Lung (tissue), 13 donors: ENCODE data around the gene MND1. TPM values are rescaled to one million over a fixed set of nuclear protein-coding genes. Genes with fewer than 3 reads are reported as not detected.
"Not testable (repeated sequence)": the region's sequence is repeated elsewhere in the genome, so short reads cannot be mapped to it uniquely, and the experiment has no call there.

Source experiments
- ATAC-seq: fragments of 200-7000 bp; cut with Tn5 transposase; one replicate; pipeline ENCODE4 v1.9.1; 2020; ENCODE audit warnings: moderate number of reproducible peaks; ENCODE audit not compliant: insufficient read depth, low FRiP score
- DNase-seq, 3 donors: peaks; one replicate each; pipeline ENCODE4 v3.0.0-alpha.2; 2013 to 2017
- H3K27ac ChIP-seq, 2 donors: one replicate each; pipeline ENCODE4 v1.5.1; 2013; ENCODE audit warnings: mild to moderate bottlenecking in 2 of 2, moderate library complexity in 2 of 2, control low read depth in 1 of 2, inconsistent platforms in 1 of 2, low read depth in 1 of 2, low read length in 1 of 2
- H3K27me3 ChIP-seq, 3 donors: one replicate each; pipeline ENCODE4 v1.5.1; 2013; ENCODE audit warnings: low read length in 2 of 3; ENCODE audit not compliant: control insufficient read depth in 3 of 3, insufficient read depth in 3 of 3
- H3K36me3 ChIP-seq, 4 donors: one replicate each; pipeline ENCODE4 v1.5.1; 2013; ENCODE audit warnings: low read length in 4 of 4, mild to moderate bottlenecking in 1 of 4, moderate library complexity in 1 of 4; ENCODE audit not compliant: control insufficient read depth in 4 of 4, insufficient read depth in 4 of 4
- H3K4me1 ChIP-seq, 5 donors: one replicate each; pipeline ENCODE4 v1.5.1; 2013; ENCODE audit warnings: low read length in 5 of 5, mild to moderate bottlenecking in 2 of 5, moderate library complexity in 1 of 5; ENCODE audit not compliant: control insufficient read depth in 5 of 5, insufficient read depth in 5 of 5
- H3K4me3 ChIP-seq: one replicate; pipeline ENCODE4 v1.5.1; 2013; ENCODE audit warnings: mild to moderate bottlenecking, control low read depth, moderate library complexity
- H3K9ac ChIP-seq, 2 donors: one replicate each; pipeline ENCODE4 v1.5.1; 2013; ENCODE audit warnings: low read length in 2 of 2, control low read depth in 1 of 2; ENCODE audit not compliant: insufficient read depth in 1 of 2
- H3K9me3 ChIP-seq, 4 donors: one replicate each; pipeline ENCODE4 v1.5.1; 2013; ENCODE audit warnings: low read length in 3 of 4, mild to moderate bottlenecking in 1 of 4, moderate library complexity in 1 of 4; ENCODE audit not compliant: control insufficient read depth in 4 of 4, insufficient read depth in 3 of 4
- WGBS, 2 donors: extraction: QIAGEN DNeasy Blood & Tissue Kit; methylation state at CpG; one replicate each; pipeline ENCODE4 v1.1.7; 2013; 5-methylcytosine and 5-hydroxymethylcytosine counted together
- polyA plus RNA-seq, 2 donors: library from polyadenylated mRNA; stranded (reverse); fragments of 200-250 nt; gene quantifications; one replicate each; pipeline ENCODE4 v1.2.1, GENCODE V29; 2013
- small RNA-seq: library from RNA; depleted of rRNA; stranded (forward); fragments of <200 nt; gene quantifications from one replicate; pipeline ENCODE3, GENCODE V24; 2014; ENCODE audit warnings: low replicate concordance
- total RNA-seq, 2 donors: library from RNA; depleted of rRNA in 1 of 2; stranded (reverse); fragments of >200 nt in 1 of 2; gene quantifications; one replicate each; pipeline ENCODE4 v1.2.1, GENCODE V29; 2014 to 2021
- TF ChIP-seq, protein P1 (sequence below): IDR thresholded peaks from 2 replicates; pipeline ENCODE4 v1.5.1; 2012; ENCODE audit warnings: mild to moderate bottlenecking; ENCODE audit errors: control extremely low read depth, extremely low read depth
- donor health status: control.
- donor health status: control.
- donor health status: Bipolar disorder and iron deficiency.
- donor health status: healthy.
- donor health status: DM: yes; HTN: yes; CAD: no.

Gene MND1
- total and polyA plus RNA-seq, 4 donors = 0.80 to 4.4 (median 1.2) TPM

DNA sequence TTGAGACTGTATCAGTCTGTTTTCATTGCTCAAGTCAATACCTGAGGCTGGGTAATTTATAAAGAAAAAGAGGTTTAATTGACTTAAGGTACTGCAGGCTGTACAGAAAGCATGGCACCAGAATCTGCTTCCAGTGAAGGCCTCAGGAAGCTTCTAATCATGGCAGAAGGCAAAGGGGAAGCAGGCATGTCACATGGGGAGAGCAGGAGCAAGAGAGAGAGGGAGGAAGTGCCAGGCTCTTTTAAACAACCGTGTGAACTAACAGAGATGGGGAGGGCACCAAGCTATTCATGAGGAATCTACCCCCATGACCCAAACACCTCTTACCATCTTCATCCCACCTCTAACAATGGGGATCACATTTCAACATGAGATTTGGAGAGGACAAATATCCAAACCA is 114.5 kb downstream of the MND1 start:
- ATAC-seq = no peak
- TF ChIP-seq, protein P1, sequence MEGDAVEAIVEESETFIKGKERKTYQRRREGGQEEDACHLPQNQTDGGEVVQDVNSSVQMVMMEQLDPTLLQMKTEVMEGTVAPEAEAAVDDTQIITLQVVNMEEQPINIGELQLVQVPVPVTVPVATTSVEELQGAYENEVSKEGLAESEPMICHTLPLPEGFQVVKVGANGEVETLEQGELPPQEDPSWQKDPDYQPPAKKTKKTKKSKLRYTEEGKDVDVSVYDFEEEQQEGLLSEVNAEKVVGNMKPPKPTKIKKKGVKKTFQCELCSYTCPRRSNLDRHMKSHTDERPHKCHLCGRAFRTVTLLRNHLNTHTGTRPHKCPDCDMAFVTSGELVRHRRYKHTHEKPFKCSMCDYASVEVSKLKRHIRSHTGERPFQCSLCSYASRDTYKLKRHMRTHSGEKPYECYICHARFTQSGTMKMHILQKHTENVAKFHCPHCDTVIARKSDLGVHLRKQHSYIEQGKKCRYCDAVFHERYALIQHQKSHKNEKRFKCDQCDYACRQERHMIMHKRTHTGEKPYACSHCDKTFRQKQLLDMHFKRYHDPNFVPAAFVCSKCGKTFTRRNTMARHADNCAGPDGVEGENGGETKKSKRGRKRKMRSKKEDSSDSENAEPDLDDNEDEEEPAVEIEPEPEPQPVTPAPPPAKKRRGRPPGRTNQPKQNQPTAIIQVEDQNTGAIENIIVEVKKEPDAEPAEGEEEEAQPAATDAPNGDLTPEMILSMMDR = no peak
- DNase-seq = no peak
- Histone ChIP-seq H3K27me3 (no peaks in the 10 kb centered on the region), H3K4me3 (no peak overlapping the region), H3K27ac (no peak overlapping the region), H3K9ac (no peak overlapping the region), H3K36me3 (no peaks in the 10 kb centered on the region), H3K4me1 (no peaks in the 10 kb centered on the region), H3K9me3 (no peaks in the 10 kb centered on the region)
- WGBS, 2 donors = 22 to 26% methylated on average over 1 of the region's 1 CpG

DNA sequence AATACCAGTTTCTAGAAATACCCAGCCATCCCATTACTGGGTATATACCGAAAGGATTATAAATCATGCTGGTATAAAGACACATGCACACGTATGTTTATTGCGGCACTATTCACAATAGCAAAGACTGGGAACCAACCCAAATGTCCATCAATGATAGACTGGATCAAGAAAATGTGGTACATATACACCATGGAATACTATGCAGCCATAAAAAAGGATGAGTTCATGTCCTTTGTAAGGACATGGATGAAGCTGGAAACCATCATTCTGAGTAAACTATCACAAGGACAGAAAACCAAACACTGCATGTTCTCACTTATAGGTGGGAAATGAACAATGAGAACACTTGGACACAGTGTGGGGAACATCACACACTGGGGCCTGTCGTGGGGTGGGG is 117.1 kb downstream of the MND1 start:
- H3K27me3 ChIP-seq, H3K4me1 ChIP-seq, H3K4me3 ChIP-seq, ATAC-seq, H3K9me3 ChIP-seq, H3K9ac ChIP-seq, DNase-seq, H3K27ac ChIP-seq, H3K36me3 ChIP-seq: not testable (repeated sequence)
- 96 to 98% methylated on average over 4 of the region's 4 CpGs for WGBS, 2 donors

DNA sequence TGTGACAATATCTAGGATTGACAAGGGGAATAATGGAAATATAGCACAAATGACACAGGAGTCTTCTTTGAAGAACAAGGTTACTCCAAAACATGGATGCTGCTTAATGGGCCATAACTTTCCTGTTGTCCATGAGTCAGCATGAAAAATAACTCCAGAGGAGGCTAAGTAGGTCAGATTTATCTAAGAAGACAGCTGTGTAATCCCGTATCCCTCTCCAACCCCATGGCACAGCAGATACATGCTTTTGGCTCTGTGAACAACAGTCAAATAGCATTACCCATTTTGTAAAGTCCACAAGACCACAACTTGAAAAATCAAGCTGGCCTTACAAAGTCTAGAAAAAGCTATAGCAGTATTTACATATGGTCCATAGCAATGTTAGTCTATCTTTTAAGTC is 119.6 kb downstream of the MND1 start:
- Histone ChIP-seq H3K4me3 (no peak overlapping the region), H3K27me3 (no peaks in the 10 kb centered on the region), H3K9me3 (no peaks in the 10 kb centered on the region), H3K36me3 (peaks cover 0 to 3% (median under 1%) of the 10 kb centered on the region in 4 donors), H3K9ac (no peak overlapping the region), H3K27ac (no peak overlapping the region), H3K4me1 (peaks cover 0 to 28% (median 3%) of the 10 kb centered on the region in 5 donors)
- TF ChIP-seq, protein P1 = no peak
- DNase-seq (no peak), ATAC-seq (no peak)
- WGBS, 2 donors = 86 to 91% methylated on average over 1 of the region's 1 CpG

Small RNA genes within 50 kb of the gene (small RNA-seq; reads per million reads assigned to genes)
- not detected for gene RN7SL419P

Other genes starting within 250 kb of the MND1 start
- 10 to 100 TPM; 65.0 to 74.0 TPM for gene TRIM2, start 140.2 kb upstream of the MND1 start, total RNA-seq
- 10 to 100 TPM in 1 of 2 donors, 1 to 10 TPM in 1; 9.1 to 11.2 TPM for gene TRIM2, start 140.2 kb upstream of the MND1 start, polyA plus RNA-seq
- 10 to 100 TPM; 16.8 to 40.6 TPM for gene TMEM131L, start 121.7 kb downstream of the MND1 start, total RNA-seq
- gene TMEM131L, start 121.7 kb downstream of the MND1 start, polyA plus RNA-seq = 1 to 10 TPM; 2.9 to 6.8 TPM